Peyer's patch (tissue), 4 donors: ENCODE data around the gene MRGPRX4. TPM values are rescaled to one million over a fixed set of nuclear protein-coding genes. Genes with fewer than 3 reads are reported as not detected.

Experiments used
- DNase-seq, 3 donors: peaks; one replicate each; pipeline ENCODE4 v3.0.0-alpha.2; 2017 to 2019
- H3K27ac ChIP-seq, 4 donors: fragments of 200-600 bp; sonication (generic); one replicate each; pipeline ENCODE4 v1.5.1; 2016 to 2019
- H3K27me3 ChIP-seq, 2 donors: fragments of 200-600 bp; sonication (generic); one replicate each; pipeline ENCODE4 v1.5.1; 2019
- H3K36me3 ChIP-seq, 3 donors: fragments of 200-600 bp; sonication (generic); one replicate each; pipeline ENCODE4 v1.5.1; 2016 to 2019
- H3K4me1 ChIP-seq, 4 donors: fragments of 200-600 bp; sonication (generic); one replicate each; pipeline ENCODE4 v1.5.1; 2016 to 2019
- H3K4me3 ChIP-seq, 4 donors: fragments of 200-600 bp; sonication (generic); 1 replicate in 3 of 4; 2 replicates in 1 of 4; pipeline ENCODE4 v1.5.1; 2016 to 2019; ENCODE audit warnings: mild to moderate bottlenecking in 1 of 4
- H3K9me3 ChIP-seq, 4 donors: fragments of 200-600 bp; sonication (generic); one replicate each; pipeline ENCODE4 v1.5.1; 2016 to 2019; ENCODE audit warnings: mild to moderate bottlenecking in 1 of 4
- CTCF ChIP-seq, 6 experiments: fragments of 450-650 bp in 4 of 6; fragments of 200-600 bp in 2 of 6; sonication (generic) in 1 of 6; IDR thresholded peaks; one replicate each; pipeline ENCODE4 v1.5.1; 2017 to 2019; ENCODE audit warnings: antibody characterized with exemption in 6 of 6, mild to moderate bottlenecking in 3 of 6, moderate library complexity in 1 of 6
- POLR2A ChIP-seq, 2 donors: fragments of 450-650 bp; IDR thresholded peaks; one replicate each; pipeline ENCODE4 v1.5.1; 2017; ENCODE audit warnings: antibody characterized with exemption in 2 of 2, mild to moderate bottlenecking in 2 of 2, moderate library complexity in 2 of 2
- total RNA-seq, 4 donors: library from RNA; depleted of rRNA; stranded (reverse); fragments of >200 nt; gene quantifications; one replicate each; pipeline ENCODE4 v1.1.0, GENCODE V29; 2016

The MRGPRX4 gene
- total RNA-seq, 4 donors from 2014 or later: not detected

GRCh38 chr11:18222814-18223421 is 50.3 kb downstream of the MRGPRX4 start:
- Histone ChIP-seq H3K36me3 (no peaks in the 10 kb centered on the region), H3K4me3 (no peak overlapping the region), H3K4me1 (no peaks in the 10 kb centered on the region), H3K27ac (no peak overlapping the region), H3K27me3 (no peaks in the 10 kb centered on the region), H3K9me3 (no peaks in the 10 kb centered on the region)
- no peak for DNase-seq
- TF ChIP-seq CTCF (IDR thresholded peaks at IDR 0.05): no peak
- TF ChIP-seq POLR2A (IDR thresholded peaks at IDR 0.05): no peak

Other genes with a start within 250 kb of the MRGPRX4 start
- gene SERGEF, start 159.8 kb upstream of the MRGPRX4 start, total RNA-seq: 10 to 100 TPM; 19.4 to 40.4 (median 27.7) TPM
- 10 to 100 TPM in 3 of 4 donors, 1 to 10 TPM in 1; 9.1 to 18.6 (median 12.6) TPM for gene TPH1, start 126.6 kb upstream of the MRGPRX4 start, total RNA-seq
- gene SAAL1, start 66.8 kb upstream of the MRGPRX4 start, total RNA-seq: 10 to 100 TPM in 3 of 4 donors, 1 to 10 TPM in 1; 8.6 to 58.6 (median 15.5) TPM
- not detected for gene MRGPRX3, start 40.3 kb upstream of the MRGPRX4 start, total RNA-seq
- not detected for gene SAA4, start 64.0 kb downstream of the MRGPRX4 start, total RNA-seq
- gene SAA2, start 75.8 kb downstream of the MRGPRX4 start, total RNA-seq: 1 to 10 TPM in 1 of 4 donors, not detected in 3; 3.9 TPM
- 1 to 10 TPM in 1 of 4 donors, not detected in 3; 4.7 TPM for gene SAA1, start 93.4 kb downstream of the MRGPRX4 start, total RNA-seq
- 10 to 100 TPM; 17.6 to 49.9 (median 38.0) TPM for gene HPS5, start 149.3 kb downstream of the MRGPRX4 start, total RNA-seq
- 10 to 100 TPM; 57.2 to 69.1 (median 63.7) TPM for gene GTF2H1, start 149.7 kb downstream of the MRGPRX4 start, total RNA-seq
- gene LDHA, start 221.7 kb downstream of the MRGPRX4 start, total RNA-seq: 100 to 1,000 TPM; 220 to 579 (median 534) TPM
- not detected for gene LDHC, start 239.5 kb downstream of the MRGPRX4 start, total RNA-seq